Pancreas (tissue), 10 donors: ENCODE measurements around the gene CRPPA. TPM values are rescaled to one million over a fixed set of nuclear protein-coding genes. Genes with fewer than 3 reads are reported as not detected.
"Not testable (repeated sequence)": the region's sequence is repeated elsewhere in the genome, so short reads cannot be mapped to it uniquely, and the experiment has no call there.

Experiments
- ATAC-seq, 4 donors: fragments of 200-7000 bp; cut with Tn5 transposase; one replicate each; pipeline versions ENCODE4 v1.8.0 to v1.9.1; 2020; ENCODE audit warnings: mild to moderate bottlenecking in 4 of 4, moderate library complexity in 4 of 4
- DNase-seq, 6 donors: peaks; one replicate each; pipeline ENCODE4 v3.0.0-alpha.2; 2020
- FAIRE-seq: peaks from 2 replicates; lab custom pipeline; 2012; peaks lifted over from hg19 to GRCh38; lab: Jason Lieb, UNC
- H3K27ac ChIP-seq, 4 donors: fragments of 200-600 bp; sonication (generic); 1 replicate in 3 of 4; 2 replicates in 1 of 4; pipeline versions ENCODE4 v1.5.0 to v1.8.0; 2020
- H3K27me3 ChIP-seq, 4 donors: fragments of 200-600 bp; one replicate each; pipeline ENCODE4 v1.8.0; 2021
- H3K36me3 ChIP-seq, 3 donors: fragments of 200-600 bp; sonication (generic) in 1 of 3; one replicate each; pipeline versions ENCODE4 v1.5.0 to v1.8.0; 2020 to 2021
- H3K4me1 ChIP-seq, 3 donors: fragments of 200-600 bp; one replicate each; pipeline ENCODE4 v1.8.0; 2021
- H3K4me3 ChIP-seq, 4 donors: fragments of 200-600 bp; sonication (generic) in 2 of 4; one replicate each; pipeline versions ENCODE4 v1.5.0 to v1.8.0; 2020 to 2021
- H3K9me3 ChIP-seq, 4 donors: fragments of 200-600 bp; one replicate each; pipeline ENCODE4 v1.8.0; 2021
- WGBS, 2 donors: extraction: QIAGEN DNeasy Blood & Tissue Kit; methylation state at CpG; one replicate each; pipeline ENCODE4 v1.1.7; 2013; 5-methylcytosine and 5-hydroxymethylcytosine counted together
- intact Hi-C, 3 donors: fragments of 100-400 bp; cut with DNase I; formaldehyde crosslinking; loops; one replicate each; pipeline versions ENCODE4 v1.11.1 to v1.14.2; 2022
- polyA plus RNA-seq, 2 donors: library from polyadenylated mRNA; stranded (reverse); fragments of 200-250 nt; gene quantifications; one replicate each; pipeline ENCODE4 v1.2.3, GENCODE V29; 2013
- total RNA-seq, 6 donors: library from RNA; stranded (reverse); fragmentation: NEBNext Ultra II Directional in 4 of 6; extraction: Animal tissue kit (Norgen Biotek cat#: 25700) in 4 of 6; gene quantifications; one replicate each; pipeline versions ENCODE4 v1.2.1 to v1.2.4, GENCODE V29; 2021 to 2023
- TF ChIP-seq, protein P1 (sequence below), 4 donors: fragments of 200-600 bp; sonication (generic) in 3 of 4; IDR thresholded peaks; one replicate each; pipeline versions ENCODE4 v1.5.0 to v1.8.0; 2021; ENCODE audit warnings: antibody characterized with exemption in 4 of 4
- donor health status: healthy with polysubstance abuse.
- donor health status: DM: no; HTN: no; CAD: no; lungs with moderate emphysema.
- donor health status: DM: no; HTN: no; CAD: no.
- donor health status: control.
- donor health status: control.
- donor health status: Bipolar disorder and iron deficiency.
- donor health status: DM: yes; HTN: yes; CAD: no.
- donor health status: DM: no; HTN: no; CAD: no.
- donor health status: DM: no; HTN: no; CAD: no.
- donor health status: DM: yes; HTN: yes; CAD: no.

Gene CRPPA
- total and polyA plus RNA-seq, 8 donors = 0.53 to 2.2 (median 1.5) TPM

DNA sequence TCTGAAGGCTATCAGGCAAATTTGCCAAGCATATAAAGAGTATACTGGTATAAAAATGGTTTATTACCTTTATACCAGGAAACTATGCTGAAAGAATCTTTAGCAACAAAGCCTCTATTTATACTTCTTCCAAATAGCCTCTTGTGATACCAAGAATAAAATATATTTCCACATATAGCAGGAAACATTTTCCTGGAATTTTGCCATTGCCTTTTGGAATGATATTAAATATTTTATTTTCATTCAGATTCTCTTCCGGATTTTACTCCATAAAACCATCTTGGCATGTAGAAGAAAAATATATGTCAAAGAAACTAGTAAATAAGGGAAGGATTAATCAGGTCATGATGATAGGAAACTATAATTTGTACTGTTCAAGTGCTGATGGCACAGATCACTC, 26.5 kb upstream of the CRPPA start:
- Histone ChIP-seq H3K36me3 (no peaks in the 10 kb centered on the region), H3K27me3 (no peaks in the 10 kb centered on the region), H3K4me1 (no peaks in the 10 kb centered on the region), H3K4me3 (no peak overlapping the region), H3K9me3 (no peaks in the 10 kb centered on the region), H3K27ac (no peak overlapping the region)
- ATAC-seq (no peak), FAIRE-seq (no peak), DNase-seq (no peak)
- TF ChIP-seq, protein P1, sequence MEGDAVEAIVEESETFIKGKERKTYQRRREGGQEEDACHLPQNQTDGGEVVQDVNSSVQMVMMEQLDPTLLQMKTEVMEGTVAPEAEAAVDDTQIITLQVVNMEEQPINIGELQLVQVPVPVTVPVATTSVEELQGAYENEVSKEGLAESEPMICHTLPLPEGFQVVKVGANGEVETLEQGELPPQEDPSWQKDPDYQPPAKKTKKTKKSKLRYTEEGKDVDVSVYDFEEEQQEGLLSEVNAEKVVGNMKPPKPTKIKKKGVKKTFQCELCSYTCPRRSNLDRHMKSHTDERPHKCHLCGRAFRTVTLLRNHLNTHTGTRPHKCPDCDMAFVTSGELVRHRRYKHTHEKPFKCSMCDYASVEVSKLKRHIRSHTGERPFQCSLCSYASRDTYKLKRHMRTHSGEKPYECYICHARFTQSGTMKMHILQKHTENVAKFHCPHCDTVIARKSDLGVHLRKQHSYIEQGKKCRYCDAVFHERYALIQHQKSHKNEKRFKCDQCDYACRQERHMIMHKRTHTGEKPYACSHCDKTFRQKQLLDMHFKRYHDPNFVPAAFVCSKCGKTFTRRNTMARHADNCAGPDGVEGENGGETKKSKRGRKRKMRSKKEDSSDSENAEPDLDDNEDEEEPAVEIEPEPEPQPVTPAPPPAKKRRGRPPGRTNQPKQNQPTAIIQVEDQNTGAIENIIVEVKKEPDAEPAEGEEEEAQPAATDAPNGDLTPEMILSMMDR (IDR thresholded peaks at IDR 0.05) = no peak
- 35 to 48% methylated on average over 1 of the region's 1 CpG for WGBS, 2 donors
- intact Hi-C loops = no loop called here

DNA sequence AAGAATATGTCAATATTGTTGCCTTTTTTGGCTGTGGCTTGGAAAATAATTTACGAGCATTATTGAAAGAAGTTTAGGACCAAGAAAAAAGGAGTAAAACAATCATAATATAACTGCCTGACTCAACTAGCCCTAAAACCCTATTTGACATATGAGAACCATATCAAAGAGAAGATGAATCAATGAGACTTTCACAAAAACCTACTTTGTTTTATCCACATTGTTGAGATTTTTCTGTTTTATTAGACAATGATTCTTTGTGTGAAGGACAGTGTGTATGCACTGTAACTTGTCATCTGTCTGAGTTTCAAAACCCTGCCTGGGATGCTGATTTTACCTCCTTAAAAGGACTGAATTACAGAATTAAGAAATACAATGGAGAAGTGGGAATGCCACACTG, 25.2 kb upstream of the CRPPA start:
- intact Hi-C loops = no loop called here
- DNase-seq (no peak), ATAC-seq (no peak), FAIRE-seq (no peak)
- 16 to 20% methylated on average over 1 of the region's 1 CpG for WGBS, 2 donors
- H3K36me3 ChIP-seq = no peaks in the 10 kb centered on the region
- H3K27ac ChIP-seq = no peak overlapping the region
- TF ChIP-seq, protein P1 (IDR thresholded peaks at IDR 0.05) = no peak
- no peaks in the 10 kb centered on the region for H3K4me1 ChIP-seq
- H3K4me3 ChIP-seq = no peak overlapping the region
- no peaks in the 10 kb centered on the region for H3K27me3 ChIP-seq
- H3K9me3 ChIP-seq = no peaks in the 10 kb centered on the region

DNA sequence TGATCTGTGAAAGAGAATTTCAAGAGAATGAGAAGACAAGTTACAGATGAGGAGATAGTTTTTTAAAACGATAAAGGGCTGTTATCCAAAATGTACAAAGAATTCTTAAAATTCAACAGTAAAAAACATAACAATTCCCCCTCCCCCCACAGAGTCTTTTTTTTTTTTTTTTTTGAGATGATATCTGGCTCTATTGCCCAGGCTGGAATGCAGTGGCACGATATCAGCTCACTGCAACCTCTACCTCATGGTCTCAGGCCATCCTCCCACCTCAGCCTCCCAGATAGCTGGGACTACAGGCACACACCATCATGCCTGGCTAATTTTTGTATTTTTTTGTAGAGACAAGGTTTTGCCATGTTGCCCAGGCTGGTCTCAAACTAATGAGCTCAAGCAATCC, 22.5 kb upstream of the CRPPA start:
- intact Hi-C loops, H3K27me3 ChIP-seq, DNase-seq, H3K27ac ChIP-seq, H3K4me1 ChIP-seq, FAIRE-seq, ATAC-seq, H3K36me3 ChIP-seq, H3K9me3 ChIP-seq, H3K4me3 ChIP-seq: not testable (repeated sequence)
- WGBS, 2 donors = 88 to 95% methylated on average over 2 of the region's 2 CpGs

DNA sequence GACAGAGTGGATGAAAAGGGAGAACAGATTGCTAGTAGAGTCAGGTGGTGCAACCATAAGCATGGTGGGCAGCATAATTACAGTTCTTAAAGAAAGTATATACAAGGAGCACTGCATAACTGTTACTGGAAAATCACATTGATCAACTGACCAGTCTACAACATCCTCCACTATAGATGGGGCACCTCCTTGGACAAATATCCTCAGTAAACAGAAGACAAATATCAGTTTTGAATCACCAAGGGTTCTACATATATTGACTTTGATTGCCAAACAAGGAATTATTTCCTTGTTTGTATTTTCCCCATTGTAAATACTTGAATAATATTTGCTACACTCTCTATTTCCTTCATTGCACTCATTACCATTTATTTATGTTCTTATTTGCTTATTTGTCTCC, 17.6 kb upstream of the CRPPA start:
- FAIRE-seq (no peak), DNase-seq (no peak)
- intact Hi-C loops = loop anchor here in 1 of 3 donors (10.0 kb wide), 1 partner anchor 126 kb away; no protein-coding TSS in a partner anchor

DNA sequence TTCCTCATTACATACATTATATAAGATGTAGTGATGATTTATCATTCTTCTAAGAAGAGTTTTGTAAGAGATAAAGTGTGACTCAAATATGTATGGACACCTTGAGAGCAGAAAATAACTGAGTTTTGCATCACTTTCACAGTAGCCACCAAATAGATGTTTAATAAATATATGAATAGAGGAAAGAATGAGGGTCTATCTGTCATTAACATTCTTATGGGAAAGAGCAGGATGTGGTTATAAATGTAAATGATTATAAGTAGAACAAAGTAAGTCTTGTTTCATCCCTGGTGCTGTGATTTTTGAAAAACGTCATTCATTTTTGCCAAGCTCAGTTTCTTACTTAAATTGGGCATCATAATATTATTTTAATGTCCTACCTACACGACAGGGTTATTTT, 15.0 kb upstream of the CRPPA start:
- Histone ChIP-seq H3K36me3 (no peaks in the 10 kb centered on the region), H3K27me3 (no peaks in the 10 kb centered on the region), H3K27ac (no peak overlapping the region), H3K4me1 (no peaks in the 10 kb centered on the region), H3K9me3 (no peaks in the 10 kb centered on the region), H3K4me3 (no peak overlapping the region)
- ATAC-seq = no peak
- TF ChIP-seq, protein P1 (IDR thresholded peaks at IDR 0.05) = no peak
- intact Hi-C loops = loop anchor here in 1 of 3 donors (10.0 kb wide), 1 partner anchor 128 kb away; no protein-coding TSS in a partner anchor
- no peak for FAIRE-seq
- 43 to 48% methylated on average over 2 of the region's 2 CpGs for WGBS, 2 donors
- no peak for DNase-seq

More for the DNA sequence above, 17.6 kb upstream of the CRPPA start:
- H3K4me1 ChIP-seq = no peaks in the 10 kb centered on the region
- H3K27ac ChIP-seq = no peak overlapping the region
- H3K27me3 ChIP-seq = no peaks in the 10 kb centered on the region
- no peaks in the 10 kb centered on the region for H3K36me3 ChIP-seq
- no peaks in the 10 kb centered on the region for H3K9me3 ChIP-seq
- ATAC-seq = no peak
- no peak overlapping the region for H3K4me3 ChIP-seq
- TF ChIP-seq, protein P1 (IDR thresholded peaks at IDR 0.05) = no peak
